ENCODE data around the gene GRM1. TPM values are rescaled to one million over a fixed set of nuclear protein-coding genes. Genes with fewer than 3 reads are reported as not detected.

GRM1 gene
- total RNA-seq, 2 experiments from 2014 or later = not detected

- no peaks in the 10 kb centered on the region for H3K36me3 Mint-ChIP-seq
- CTCF ChIA-PET = no interaction called here
- POLR2A ChIA-PET = no interaction called here
- no peaks in the 10 kb centered on the region for H3K9me3 Mint-ChIP-seq
- no peak overlapping the region for H3K27ac Mint-ChIP-seq
- H3K4me1 Mint-ChIP-seq (ENCODE audit: low read depth) = no peaks in the 10 kb centered on the region
- no peak for DNase-seq
- no peaks in the 10 kb centered on the region for H3K27me3 Mint-ChIP-seq
- intact Hi-C loops (cut with micrococcal nuclease) = no loop called here
- H3K4me3 Mint-ChIP-seq = no peak overlapping the region
Observed at GRCh38 chr6:146161664-146162063, 132.8 kb downstream of the GRM1 start.

GRCh38 chr6:146169872-146170271 is 141.0 kb downstream of the GRM1 start:
- ChIA-PET POLR2A (no interaction called here), CTCF (no interaction called here)
- no peak for DNase-seq
- no peak overlapping the region for H3K4me3 Mint-ChIP-seq
- no peak overlapping the region for H3K27ac Mint-ChIP-seq
- intact Hi-C loops (cut with micrococcal nuclease) = no loop called here
- no peaks in the 10 kb centered on the region for H3K27me3 Mint-ChIP-seq
- H3K36me3 Mint-ChIP-seq = no peaks in the 10 kb centered on the region
- H3K9me3 Mint-ChIP-seq = peaks cover 15% of the 10 kb centered on the region
- no peaks in the 10 kb centered on the region for H3K4me1 Mint-ChIP-seq (ENCODE audit: low read depth)

GRCh38 chr6:146177785-146178184 is 148.9 kb downstream of the GRM1 start:
- Mint-ChIP-seq H3K36me3 (no peaks in the 10 kb centered on the region), H3K9me3 (no peaks in the 10 kb centered on the region), H3K27ac (no peak overlapping the region), H3K4me1 (ENCODE audit: low read depth) (no peaks in the 10 kb centered on the region), H3K4me3 (no peak overlapping the region), H3K27me3 (peaks cover 2% of the 10 kb centered on the region)
- POLR2A ChIA-PET = no interaction called here
- CTCF ChIA-PET = no interaction called here
- intact Hi-C loops (cut with micrococcal nuclease) = no loop called here
- no peak for DNase-seq

- no peaks in the 10 kb centered on the region for H3K36me3 Mint-ChIP-seq
- POLR2A ChIA-PET = no interaction called here
- no peaks in the 10 kb centered on the region for H3K9me3 Mint-ChIP-seq
- no peak for DNase-seq
- CTCF ChIA-PET = no interaction called here
- no peak overlapping the region for H3K4me3 Mint-ChIP-seq
- H3K4me1 Mint-ChIP-seq (ENCODE audit: low read depth) = no peaks in the 10 kb centered on the region
- H3K27ac Mint-ChIP-seq = no peak overlapping the region
- peaks cover 2% of the 10 kb centered on the region for H3K27me3 Mint-ChIP-seq
- intact Hi-C loops (cut with micrococcal nuclease) = no loop called here
Observed at GRCh38 chr6:146183831-146184230, 155.0 kb downstream of the GRM1 start.

- no peak overlapping the region for H3K4me3 Mint-ChIP-seq
- H3K27me3 Mint-ChIP-seq = peaks cover 2% of the 10 kb centered on the region
- CTCF ChIA-PET = no interaction called here
- H3K4me1 Mint-ChIP-seq (ENCODE audit: low read depth) = no peaks in the 10 kb centered on the region
- intact Hi-C loops (cut with micrococcal nuclease) = no loop called here
- POLR2A ChIA-PET = no interaction called here
- no peak for DNase-seq
- no peaks in the 10 kb centered on the region for H3K36me3 Mint-ChIP-seq
- no peaks in the 10 kb centered on the region for H3K9me3 Mint-ChIP-seq
- H3K27ac Mint-ChIP-seq = no peak overlapping the region
Observed at GRCh38 chr6:146184701-146185100, 155.8 kb downstream of the GRM1 start.

GRCh38 chr6:146189131-146189530 is 160.3 kb downstream of the GRM1 start:
- intact Hi-C loops (cut with micrococcal nuclease) = no loop called here
- no peak overlapping the region for H3K4me3 Mint-ChIP-seq
- no peaks in the 10 kb centered on the region for H3K36me3 Mint-ChIP-seq
- no peak overlapping the region for H3K27ac Mint-ChIP-seq
- ChIA-PET CTCF (no interaction called here), POLR2A (no interaction called here)
- H3K4me1 Mint-ChIP-seq (ENCODE audit: low read depth) = no peaks in the 10 kb centered on the region
- DNase-seq = no peak
- no peaks in the 10 kb centered on the region for H3K9me3 Mint-ChIP-seq
- peaks cover 2% of the 10 kb centered on the region for H3K27me3 Mint-ChIP-seq

- Mint-ChIP-seq H3K27ac (no peak overlapping the region), H3K27me3 (peaks cover 2% of the 10 kb centered on the region), H3K36me3 (no peaks in the 10 kb centered on the region), H3K4me3 (no peak overlapping the region), H3K9me3 (no peaks in the 10 kb centered on the region), H3K4me1 (ENCODE audit: low read depth) (no peaks in the 10 kb centered on the region)
- DNase-seq = no peak
- POLR2A ChIA-PET = no interaction called here
- CTCF ChIA-PET = no interaction called here
- intact Hi-C loops (cut with micrococcal nuclease) = no loop called here
Observed at GRCh38 chr6:146190581-146190980, 161.7 kb downstream of the GRM1 start.

- Mint-ChIP-seq H3K9me3 (no peaks in the 10 kb centered on the region), H3K27ac (no peak overlapping the region), H3K4me3 (no peak overlapping the region), H3K4me1 (ENCODE audit: low read depth) (no peaks in the 10 kb centered on the region), H3K27me3 (peaks cover 2% of the 10 kb centered on the region), H3K36me3 (no peaks in the 10 kb centered on the region)
- no peak for DNase-seq
- intact Hi-C loops (cut with micrococcal nuclease) = no loop called here
- ChIA-PET CTCF (no interaction called here), POLR2A (no interaction called here)
Observed at GRCh38 chr6:146191166-146191565, 162.3 kb downstream of the GRM1 start.

- no peaks in the 10 kb centered on the region for H3K4me1 Mint-ChIP-seq (ENCODE audit: low read depth)
- intact Hi-C loops (cut with micrococcal nuclease) = no loop called here
- no peak overlapping the region for H3K4me3 Mint-ChIP-seq
- CTCF ChIA-PET = no interaction called here
- no peak overlapping the region for H3K27ac Mint-ChIP-seq
- H3K36me3 Mint-ChIP-seq = no peaks in the 10 kb centered on the region
- no peak for DNase-seq
- POLR2A ChIA-PET = no interaction called here
- no peaks in the 10 kb centered on the region for H3K9me3 Mint-ChIP-seq
- H3K27me3 Mint-ChIP-seq = peaks cover 2% of the 10 kb centered on the region
Observed at GRCh38 chr6:146191612-146192011, 162.8 kb downstream of the GRM1 start.

- intact Hi-C loops (cut with micrococcal nuclease) = no loop called here
- no peak for DNase-seq
- Mint-ChIP-seq H3K4me1 (ENCODE audit: low read depth) (no peaks in the 10 kb centered on the region), H3K27me3 (peaks cover 2% of the 10 kb centered on the region), H3K9me3 (no peaks in the 10 kb centered on the region), H3K4me3 (no peak overlapping the region), H3K27ac (no peak overlapping the region), H3K36me3 (no peaks in the 10 kb centered on the region)
- ChIA-PET POLR2A (no interaction called here), CTCF (no interaction called here)
Observed at GRCh38 chr6:146194434-146194833, 165.6 kb downstream of the GRM1 start.

GRCh38 chr6:146200176-146200575 is 171.3 kb downstream of the GRM1 start:
- no peaks in the 10 kb centered on the region for H3K36me3 Mint-ChIP-seq
- H3K4me3 Mint-ChIP-seq = no peak overlapping the region
- no peak for DNase-seq
- H3K4me1 Mint-ChIP-seq (ENCODE audit: low read depth) = no peaks in the 10 kb centered on the region
- POLR2A ChIA-PET = no interaction called here
- H3K27me3 Mint-ChIP-seq = no peaks in the 10 kb centered on the region
- CTCF ChIA-PET = no interaction called here
- no peak overlapping the region for H3K27ac Mint-ChIP-seq
- intact Hi-C loops (cut with micrococcal nuclease) = no loop called here
- no peaks in the 10 kb centered on the region for H3K9me3 Mint-ChIP-seq

- Mint-ChIP-seq H3K4me3 (no peak overlapping the region), H3K4me1 (ENCODE audit: low read depth) (no peaks in the 10 kb centered on the region), H3K36me3 (no peaks in the 10 kb centered on the region), H3K9me3 (no peaks in the 10 kb centered on the region), H3K27ac (no peak overlapping the region), H3K27me3 (no peaks in the 10 kb centered on the region)
- intact Hi-C loops (cut with micrococcal nuclease) = no loop called here
- ChIA-PET CTCF (no interaction called here), POLR2A (no interaction called here)
- no peak for DNase-seq
Observed at GRCh38 chr6:146202570-146202969, 173.7 kb downstream of the GRM1 start.

GRCh38 chr6:146209942-146210341 is 181.1 kb downstream of the GRM1 start:
- CTCF ChIA-PET = no interaction called here
- intact Hi-C loops (cut with micrococcal nuclease) = no loop called here
- Mint-ChIP-seq H3K4me1 (ENCODE audit: low read depth) (no peaks in the 10 kb centered on the region), H3K27ac (no peak overlapping the region), H3K36me3 (no peaks in the 10 kb centered on the region), H3K9me3 (no peaks in the 10 kb centered on the region), H3K27me3 (peaks cover 3% of the 10 kb centered on the region), H3K4me3 (no peak overlapping the region)
- POLR2A ChIA-PET = no interaction called here
- no peak for DNase-seq

GRCh38 chr6:146210406-146211083 is 181.7 kb downstream of the GRM1 start:
- Mint-ChIP-seq H3K27ac (no peak overlapping the region), H3K4me1 (ENCODE audit: low read depth) (no peaks in the 10 kb centered on the region), H3K27me3 (peaks cover 3% of the 10 kb centered on the region), H3K4me3 (no peak overlapping the region), H3K9me3 (no peaks in the 10 kb centered on the region), H3K36me3 (no peaks in the 10 kb centered on the region)
- intact Hi-C loops (cut with micrococcal nuclease) = no loop called here
- ChIA-PET POLR2A (no interaction called here), CTCF (no interaction called here)
- DNase-seq = no peak
